T-cell (primary cell): ENCODE measurements around the gene EFNB2. TPM values are rescaled to one million over a fixed set of nuclear protein-coding genes. Genes with fewer than 3 reads are reported as not detected.

Experiments
- ATAC-seq, 4 experiments: fragments of 200-7000 bp in 3 of 4; fragments of 150-1000 bp in 1 of 4; cut with Tn5 transposase; replicated peaks in 1 of 4; 1 replicate in 3 of 4; 2 replicates in 1 of 4; pipeline ENCODE4 v1.10.0; 2021; ENCODE audit warnings: moderate library complexity in 3 of 4, mild to moderate bottlenecking in 2 of 4, moderate number of reproducible peaks in 1 of 4
- CTCF ChIA-PET, 2 donors: fragments of 300-600 bp; sonication (Branson Sonifier 250); formaldehyde crosslinking; loops; one replicate each; lab custom pipeline; 2022; ENCODE audit warnings: antibody characterized with exemption in 2 of 2; lab: Charles Lee
- POLR2A ChIA-PET, 2 donors: fragments of 300-600 bp; sonication (Branson Sonifier 250); formaldehyde crosslinking; loops; one replicate each; lab custom pipeline; 2022; ENCODE audit warnings: antibody characterized with exemption in 2 of 2; lab: Charles Lee
- DNase-seq, 35 experiments: peaks; one replicate each; pipeline versions ENCODE4 v3.0.0 to v3.0.0-alpha.2; 2013 to 2023
- H3K27ac ChIP-seq: one replicate; pipeline ENCODE4 v1.5.1; 2013; ENCODE audit warnings: low read length
- H3K27me3 ChIP-seq, 2 experiments: replicated peaks in 1 of 2; 1 replicate in 1 of 2; 2 replicates in 1 of 2; pipeline versions ENCODE4 v1.6.1 to v1.7.0; 2013; ENCODE audit warnings: low read length in 1 of 2, mixed read lengths in 1 of 2; ENCODE audit not compliant: control insufficient read depth in 2 of 2, insufficient read depth in 2 of 2; ENCODE audit errors: extremely low read depth in 1 of 2
- H3K36me3 ChIP-seq, 2 donors: 1 replicate in 1 of 2; 2 replicates in 1 of 2; pipeline versions ENCODE4 v1.6.1 to v1.7.0; 2013; ENCODE audit warnings: low read length in 1 of 2; ENCODE audit not compliant: control insufficient read depth in 2 of 2, insufficient read depth in 1 of 2; ENCODE audit errors: extremely low read depth in 1 of 2
- H3K4me1 ChIP-seq, 2 experiments: 1 replicate in 1 of 2; 2 replicates in 1 of 2; pipeline versions ENCODE4 v1.6.1 to v1.7.0; 2013; ENCODE audit warnings: low read length in 2 of 2, mixed read lengths in 1 of 2; ENCODE audit not compliant: insufficient read depth in 2 of 2, control insufficient read depth in 1 of 2; ENCODE audit errors: extremely low read depth in 1 of 2
- H3K4me3 ChIP-seq, 2 donors: 1 replicate in 1 of 2; 2 replicates in 1 of 2; pipeline versions ENCODE4 v1.5.1 to v1.7.0; 2013; ENCODE audit warnings: mild to moderate bottlenecking in 2 of 2, low read length in 1 of 2, moderate library complexity in 1 of 2; ENCODE audit not compliant: control insufficient read depth in 1 of 2; ENCODE audit errors: extremely low read depth in 1 of 2
- H3K9me3 ChIP-seq: 2 replicates; pipeline ENCODE4 v1.7.0; 2013
- H3K27ac Mint-ChIP-seq, 2 donors: one replicate each; pipeline ENCODE4 v1.8.0; 2020 to 2021; ENCODE audit warnings: mild to moderate bottlenecking in 2 of 2, mixed read lengths in 2 of 2
- H3K27me3 Mint-ChIP-seq, 2 donors: one replicate each; pipeline ENCODE4 v1.8.0; 2021 to 2022; ENCODE audit warnings: mixed read lengths in 2 of 2
- H3K36me3 Mint-ChIP-seq: one replicate; pipeline ENCODE4 v1.8.0; 2021; ENCODE audit warnings: mixed read lengths
- H3K4me1 Mint-ChIP-seq, 3 donors: one replicate each; pipeline ENCODE4 v1.8.0; 2020 to 2022; ENCODE audit warnings: mixed read lengths in 3 of 3, mild to moderate bottlenecking in 1 of 3
- H3K4me3 Mint-ChIP-seq, 3 donors: one replicate each; pipeline ENCODE4 v1.8.0; 2020 to 2022; ENCODE audit warnings: mild to moderate bottlenecking in 3 of 3, mixed read lengths in 3 of 3, moderate library complexity in 3 of 3
- H3K9me3 Mint-ChIP-seq, 3 donors: one replicate each; pipeline ENCODE4 v1.8.0; 2020 to 2022; ENCODE audit warnings: mixed read lengths in 3 of 3
- WGBS: methylation state at CpG from one replicate; pipeline ENCODE4 v1.1.5; 2013; ENCODE audit warnings: missing lambda C conversion rate; ENCODE audit not compliant: insufficient coverage; 5-methylcytosine and 5-hydroxymethylcytosine counted together
- total RNA-seq, 35 experiments: library from RNA in 6 of 35; stranded (reverse) in 6 of 35; fragments of 120-200 nt in 1 of 35; gene quantifications; one replicate each; pipeline versions ENCODE4 v1.2.1 to v1.2.4 and lab custom pipeline; 2013 to 2026

EFNB2 gene
- total RNA-seq, 5 donors from 2014 or later (not counting 1 experiment from before 2014, with no cell fraction given): 0.18 to 0.47 (median 0.33) TPM

DNA sequence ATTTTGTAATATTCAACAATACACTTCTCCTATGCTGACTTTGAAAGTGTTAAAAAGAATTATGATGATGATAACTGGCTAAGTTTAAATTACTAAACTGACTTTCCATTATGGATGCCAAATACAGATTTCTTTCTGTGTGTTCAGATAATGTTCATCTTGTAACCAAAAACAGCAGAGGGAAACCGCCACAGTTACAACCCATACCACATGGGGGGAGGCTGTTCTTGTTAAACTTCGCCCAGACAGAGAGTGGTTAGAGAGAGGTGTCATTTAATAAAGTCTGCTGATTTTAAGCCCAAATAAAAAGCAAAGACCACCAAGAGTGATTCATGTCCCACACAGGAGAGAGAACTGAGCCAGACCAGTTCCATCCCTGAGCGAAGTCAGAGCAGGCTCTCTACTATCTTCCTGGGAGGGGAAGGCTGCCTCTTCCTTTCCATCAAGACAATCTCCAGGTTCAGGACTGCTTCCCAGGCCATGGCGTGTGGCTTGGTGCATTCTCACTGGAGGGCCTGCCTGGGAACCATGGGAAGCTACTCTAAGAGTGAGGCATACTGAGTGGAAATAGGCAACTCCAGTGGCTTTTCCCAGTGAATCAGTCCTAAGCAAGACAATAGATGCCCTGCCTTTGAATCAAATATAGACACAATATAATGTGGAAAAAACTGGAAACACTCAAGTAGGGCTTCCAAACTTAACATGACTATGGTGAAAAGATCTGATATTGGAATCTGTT is 18.2 kb downstream of the EFNB2 start:
- POLR2A ChIA-PET: no interaction called here
- Histone ChIP-seq H3K27ac (no peak overlapping the region), H3K27me3 (peaks cover 0 to 6% of the 10 kb centered on the region in 2 experiments), H3K9me3 (no peaks in the 10 kb centered on the region), H3K4me3 (no peak overlapping the region), H3K4me1 (no peaks in the 10 kb centered on the region), H3K36me3 (no peaks in the 10 kb centered on the region)
- no peaks in the 10 kb centered on the region for H3K36me3 Mint-ChIP-seq
- WGBS: no CpG with 5 or more reads among the region's 4 CpGs
- H3K27me3 Mint-ChIP-seq: peaks cover 36 to 37% of the 10 kb centered on the region in 2 donors
- CTCF ChIA-PET: no interaction called here
- no peaks in the 10 kb centered on the region for H3K4me1 Mint-ChIP-seq
- ATAC-seq (no peak), DNase-seq (no peak)
- no peak overlapping the region for H3K27ac Mint-ChIP-seq
- no peak overlapping the region for H3K4me3 Mint-ChIP-seq
- H3K9me3 Mint-ChIP-seq: no peaks in the 10 kb centered on the region

DNA sequence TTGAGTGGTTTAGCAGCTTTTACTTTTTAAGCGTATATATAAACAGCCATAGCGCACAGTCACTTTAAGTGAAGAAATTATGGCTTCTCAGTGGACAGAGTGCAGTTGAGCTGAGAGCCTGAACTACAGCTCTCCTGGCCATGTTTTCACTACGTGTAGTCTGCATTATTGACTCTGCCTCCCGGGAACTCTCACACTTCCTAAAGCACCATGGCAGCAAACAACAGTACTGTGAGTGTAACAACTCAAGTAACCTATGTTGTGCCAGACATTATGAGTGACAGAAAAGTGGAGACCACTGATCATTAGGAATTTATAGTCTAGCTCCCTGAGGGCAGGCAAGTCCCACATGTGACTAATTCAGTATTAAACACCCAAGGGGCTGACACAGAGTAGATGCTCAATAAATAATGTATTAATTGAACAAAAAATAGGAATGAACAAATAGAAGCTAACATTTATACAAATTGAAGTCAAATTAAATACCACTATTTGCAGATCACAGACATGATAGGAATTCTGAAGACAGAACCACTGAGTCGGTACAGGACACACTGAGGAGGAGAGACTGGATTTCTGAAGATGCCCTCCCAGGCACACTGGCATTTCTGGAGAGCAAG is 19.7 kb downstream of the EFNB2 start:
- WGBS: 75% methylated on average over 2 of the region's 5 CpGs
- H3K27me3 Mint-ChIP-seq: peaks cover 28 to 32% of the 10 kb centered on the region in 2 donors

DNA sequence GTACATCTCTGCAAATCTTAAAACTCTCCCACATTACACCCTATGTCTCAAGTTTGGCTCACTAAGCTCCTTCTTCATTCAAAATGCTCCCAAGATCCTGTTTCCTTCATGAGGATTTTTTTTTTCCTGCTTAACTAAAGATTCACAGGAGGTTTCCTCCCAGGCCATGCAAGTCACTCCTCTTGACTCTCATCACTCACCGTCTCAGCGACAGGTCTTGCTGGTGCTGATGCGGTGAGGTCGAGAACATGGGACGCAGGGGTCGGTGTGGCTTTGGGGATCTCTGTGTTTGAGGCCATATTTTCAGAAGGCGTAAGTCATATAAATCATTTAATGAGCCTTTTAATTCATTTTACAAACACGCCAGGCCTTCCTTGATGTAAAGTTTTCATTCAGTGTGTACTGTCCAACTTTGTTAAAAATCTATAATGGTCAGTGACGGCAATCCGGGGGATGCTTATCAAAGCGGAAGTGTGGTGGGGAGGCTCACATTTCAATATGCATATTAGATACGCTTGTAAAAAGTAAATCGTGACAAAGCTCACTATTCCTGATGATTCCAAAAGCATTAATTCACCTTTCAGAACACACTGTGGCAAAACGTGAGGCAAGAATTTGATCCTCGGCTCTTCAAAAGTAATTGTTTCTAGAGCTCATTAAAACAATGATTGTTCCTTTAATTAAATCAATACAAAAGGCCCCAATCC is 20.4 kb downstream of the EFNB2 start:
- H3K36me3 Mint-ChIP-seq: no peaks in the 10 kb centered on the region
- ATAC-seq: no peak
- no peak overlapping the region for H3K27ac Mint-ChIP-seq
- no CpG with 5 or more reads among the region's 15 CpGs for WGBS
- CTCF ChIA-PET: no interaction called here
- peaks cover 0 to 6% of the 10 kb centered on the region in 2 experiments for H3K27me3 ChIP-seq
- H3K4me1 Mint-ChIP-seq: no peaks in the 10 kb centered on the region
- no peaks in the 10 kb centered on the region for H3K4me1 ChIP-seq
- no peak overlapping the region for H3K4me3 Mint-ChIP-seq
- no peaks in the 10 kb centered on the region for H3K9me3 ChIP-seq
- POLR2A ChIA-PET: no interaction called here
- H3K27me3 Mint-ChIP-seq: peaks cover 24 to 29% of the 10 kb centered on the region in 2 donors
- no peak overlapping the region for H3K4me3 ChIP-seq
- no peaks in the 10 kb centered on the region for H3K9me3 Mint-ChIP-seq
- H3K36me3 ChIP-seq: no peaks in the 10 kb centered on the region
- no peak overlapping the region for H3K27ac ChIP-seq
- no peak for DNase-seq

More for the DNA sequence above, 19.7 kb downstream of the EFNB2 start:
- Histone ChIP-seq H3K36me3 (no peaks in the 10 kb centered on the region), H3K4me1 (no peaks in the 10 kb centered on the region), H3K27ac (no peak overlapping the region), H3K9me3 (no peaks in the 10 kb centered on the region), H3K4me3 (no peak overlapping the region), H3K27me3 (peaks cover 0 to 6% of the 10 kb centered on the region in 2 experiments)
- H3K36me3 Mint-ChIP-seq: no peaks in the 10 kb centered on the region
- H3K4me1 Mint-ChIP-seq: no peaks in the 10 kb centered on the region
- no peak overlapping the region for H3K4me3 Mint-ChIP-seq
- ChIA-PET CTCF (interaction anchor here in 1 of 2 donors (0.7 kb wide), 1 partner anchor 73 kb away, joined by 3 read pairs; no protein-coding TSS in a partner anchor), POLR2A (no interaction called here)
- H3K9me3 Mint-ChIP-seq: no peaks in the 10 kb centered on the region
- DNase-seq: no peak
- no peak for ATAC-seq
- no peak overlapping the region for H3K27ac Mint-ChIP-seq

DNA sequence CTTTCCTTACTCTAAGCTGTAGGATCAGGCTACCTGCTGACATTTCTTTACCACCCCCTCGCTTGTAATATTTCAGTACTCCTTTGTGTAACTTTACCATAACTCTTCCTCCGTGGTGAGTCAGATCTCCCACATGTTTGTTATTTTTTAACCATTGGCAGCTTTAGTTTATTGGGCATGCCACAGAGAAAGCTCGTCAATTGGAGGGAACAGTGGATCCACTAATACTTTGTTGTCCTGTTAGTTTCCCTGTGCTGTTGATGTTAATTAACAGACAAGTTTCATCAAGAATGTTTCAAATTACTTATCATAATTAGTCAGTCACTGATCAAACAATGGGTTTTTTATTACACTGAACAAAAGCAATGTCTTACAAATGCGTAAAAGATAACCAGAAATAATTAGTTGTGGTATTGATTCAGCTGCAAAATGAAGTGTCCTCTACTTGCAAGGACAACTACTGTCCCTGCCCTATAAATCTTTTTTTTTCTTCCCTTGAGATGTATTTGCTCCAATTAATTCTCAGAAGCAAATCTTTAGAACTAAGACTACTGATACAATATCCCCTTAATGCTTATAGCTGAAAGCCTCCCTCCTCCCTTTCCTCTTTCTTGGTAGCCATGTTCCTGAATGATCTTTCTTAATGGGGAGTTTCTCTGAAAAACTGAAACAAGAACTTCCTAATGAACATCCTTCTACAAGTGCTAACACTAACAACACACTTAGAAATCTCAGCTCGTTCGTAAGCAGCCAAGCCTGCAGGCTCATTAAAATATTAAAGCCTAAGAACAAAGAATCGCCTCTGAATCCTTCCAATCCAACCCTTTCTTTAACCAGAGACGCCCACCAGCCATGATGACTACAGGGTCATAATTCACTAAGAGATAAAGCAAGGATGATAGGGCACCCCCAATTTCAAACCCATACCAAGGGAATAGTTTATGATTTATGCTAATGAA is 22.2 kb downstream of the EFNB2 start:
- no peaks in the 10 kb centered on the region for H3K9me3 ChIP-seq
- 84% methylated on average over 4 of the region's 8 CpGs for WGBS
- CTCF ChIA-PET: no interaction called here
- ATAC-seq (no peak), DNase-seq (no peak)
- peaks cover 0 to 6% of the 10 kb centered on the region in 2 experiments for H3K27me3 ChIP-seq
- no peaks in the 10 kb centered on the region for H3K36me3 Mint-ChIP-seq
- peaks cover 17 to 27% of the 10 kb centered on the region in 2 donors for H3K27me3 Mint-ChIP-seq
- H3K4me3 ChIP-seq: no peak overlapping the region
- no peak overlapping the region for H3K27ac ChIP-seq
- H3K9me3 Mint-ChIP-seq: no peaks in the 10 kb centered on the region
- no peaks in the 10 kb centered on the region for H3K4me1 Mint-ChIP-seq
- no peaks in the 10 kb centered on the region for H3K4me1 ChIP-seq
- no peak overlapping the region for H3K27ac Mint-ChIP-seq
- H3K36me3 ChIP-seq: no peaks in the 10 kb centered on the region
- POLR2A ChIA-PET: interaction anchor here in 1 of 2 donors (0.5 kb wide), 1 partner anchor 1393 kb away, joined by 5 read pairs; no protein-coding TSS in a partner anchor
- no peak overlapping the region for H3K4me3 Mint-ChIP-seq

DNA sequence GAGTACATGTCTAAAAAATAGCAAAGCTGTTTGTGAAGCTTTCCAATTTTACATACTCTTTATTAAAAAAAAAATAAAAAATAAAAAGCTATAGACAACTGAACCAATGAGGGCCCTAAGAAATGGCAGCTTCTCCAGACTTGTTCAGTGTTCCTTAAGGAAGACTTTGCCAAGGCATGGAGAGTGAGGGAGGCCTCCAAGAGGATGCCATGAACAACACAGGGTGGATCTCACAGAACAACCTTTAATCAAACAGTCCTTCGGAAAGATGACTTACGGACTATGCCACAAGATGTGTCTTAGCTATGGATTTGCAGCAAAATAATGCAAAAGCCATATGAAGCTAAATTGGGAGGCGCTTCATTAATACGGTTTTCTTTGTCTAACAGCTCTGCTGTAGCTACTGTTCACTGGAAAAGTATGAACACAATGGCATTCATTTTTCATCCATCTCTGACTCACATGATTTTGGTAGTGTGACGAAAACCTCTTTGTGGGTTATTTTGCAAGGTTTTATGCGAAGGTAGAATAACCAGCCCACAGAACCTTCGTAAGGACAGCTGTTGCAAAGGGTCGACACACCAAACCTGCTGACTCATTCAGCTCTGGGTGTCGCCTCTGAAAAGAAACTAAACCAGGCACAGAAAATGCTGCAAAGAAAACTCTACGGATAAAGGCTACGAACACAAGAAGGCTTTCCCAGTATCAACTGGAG is 27.7 kb downstream of the EFNB2 start:
- no peaks in the 10 kb centered on the region for H3K27me3 ChIP-seq
- CTCF ChIA-PET: no interaction called here
- no peak overlapping the region for H3K4me3 ChIP-seq
- H3K4me1 ChIP-seq: no peaks in the 10 kb centered on the region
- no peak for ATAC-seq
- WGBS: 49% methylated on average over 7 of the region's 11 CpGs
- peaks cover under 1 to 9% of the 10 kb centered on the region in 2 donors for H3K27me3 Mint-ChIP-seq
- H3K9me3 ChIP-seq: no peaks in the 10 kb centered on the region
- DNase-seq: no peak
- no peak overlapping the region for H3K27ac Mint-ChIP-seq
- H3K36me3 Mint-ChIP-seq: no peaks in the 10 kb centered on the region
- POLR2A ChIA-PET: interaction anchor here in 1 of 2 donors (0.5 kb wide), 1 partner anchor 97 kb away, joined by 11 read pairs; no protein-coding TSS in a partner anchor
- H3K27ac ChIP-seq: no peak overlapping the region
- no peak overlapping the region for H3K4me3 Mint-ChIP-seq
- no peaks in the 10 kb centered on the region for H3K36me3 ChIP-seq
- no peaks in the 10 kb centered on the region for H3K4me1 Mint-ChIP-seq
- no peaks in the 10 kb centered on the region for H3K9me3 Mint-ChIP-seq
